Heart right ventricle (tissue), 16 donors: Measurements from ENCODE around the gene CTBP2. TPM values are rescaled to one million over a fixed set of nuclear protein-coding genes. Genes with fewer than 3 reads are reported as not detected.

Experiments
- ATAC-seq, 8 donors: fragments of 200-7000 bp; cut with Tn5 transposase; one replicate each; pipeline ENCODE4 v1.9.1; 2020; ENCODE audit warnings: mild to moderate bottlenecking in 8 of 8, moderate library complexity in 8 of 8, moderate number of reproducible peaks in 1 of 8
- DNase-seq, 2 donors: peaks; one replicate each; pipeline ENCODE4 v3.0.0-alpha.2; 2020
- H3K27ac ChIP-seq, 10 donors: fragments of 200-600 bp; sonication (generic) in 2 of 10; one replicate each; pipeline versions ENCODE4 v1.5.0 to v1.8.0; 2020 to 2022; ENCODE audit warnings: mild to moderate bottlenecking in 3 of 10
- H3K27me3 ChIP-seq, 7 donors: fragments of 200-600 bp; one replicate each; pipeline ENCODE4 v1.8.0; 2021 to 2022; ENCODE audit warnings: mild to moderate bottlenecking in 2 of 7
- H3K36me3 ChIP-seq, 9 donors: fragments of 200-600 bp; sonication (generic) in 1 of 9; one replicate each; pipeline versions ENCODE4 v1.5.0 to v1.8.0; 2020 to 2022; ENCODE audit warnings: mild to moderate bottlenecking in 2 of 9
- H3K4me1 ChIP-seq, 9 donors: fragments of 200-600 bp; sonication (generic) in 1 of 9; one replicate each; pipeline versions ENCODE4 v1.5.0 to v1.8.0; 2020 to 2022; ENCODE audit warnings: mild to moderate bottlenecking in 4 of 9
- H3K4me3 ChIP-seq, 10 donors: fragments of 200-600 bp; sonication (generic) in 2 of 10; one replicate each; pipeline versions ENCODE4 v1.5.0 to v1.8.0; 2020 to 2022; ENCODE audit warnings: mild to moderate bottlenecking in 7 of 10, moderate library complexity in 2 of 10
- H3K9me3 ChIP-seq, 11 donors: fragments of 200-600 bp in 10 of 11; sonication (generic) in 2 of 11; one replicate each; pipeline versions ENCODE4 v1.5.0 to v1.8.0; 2013 to 2022; ENCODE audit warnings: mild to moderate bottlenecking in 2 of 11, control low read depth in 1 of 11, moderate library complexity in 1 of 11
- CTCF ChIP-seq, 9 donors: fragments of 200-600 bp; sonication (generic) in 2 of 9; IDR thresholded peaks; one replicate each; pipeline versions ENCODE4 v1.5.0 to v1.8.0; 2021 to 2022; ENCODE audit warnings: antibody characterized with exemption in 9 of 9, mild to moderate bottlenecking in 5 of 9, moderate library complexity in 1 of 9
- WGBS, 2 donors: extraction: QIAGEN DNeasy Blood & Tissue Kit; methylation state at CpG; one replicate each; pipeline ENCODE4 v1.1.7; 2013; ENCODE audit warnings: inconsistent platforms in 1 of 2; 5-methylcytosine and 5-hydroxymethylcytosine counted together
- intact Hi-C, 10 donors: fragments of 100-400 bp; cut with DNase I; formaldehyde crosslinking; loops; one replicate each; pipeline versions ENCODE4 v1.11.1 to v1.14.2; 2022
- polyA plus RNA-seq, 2 donors: library from polyadenylated mRNA; stranded (reverse); fragments of 200-250 nt; gene quantifications; one replicate each; pipeline ENCODE4 v1.2.3, GENCODE V29; 2013
- total RNA-seq, 10 donors: library from RNA; stranded (reverse); fragmentation: NEBNext Ultra II Directional in 3 of 10; extraction: Animal tissue kit (Norgen Biotek cat#: 25700) in 3 of 10; gene quantifications; one replicate each; pipeline versions ENCODE4 v1.2.1 to v1.2.4, GENCODE V29; 2021 to 2023
- donor health status: Arrhythmogenic right ventricular cardiomyopathy.
- donor health status: ischemic (EF 13 %, LVEDD 7.1; RV severe dilation, severe dysfunction).
- donor health status: healthy with polysubstance abuse.
- donor health status: DM: no; HTN: yes; CAD: no.
- donor health status: DM: no; HTN: no; CAD: no.
- donor health status: ischemic (EF 25% LVEDD 6.9; RV normal size, moderate dysfunction).
- donor health status: ischemic (EF 25% LVEDD 5.7; RV mildly dilated, moderate dysfunction).
- donor health status: healthy.
- donor health status: DM: yes; HTN: yes; CAD: no.
- donor health status: Ischemic cardiomyopathy.
- donor health status: ischemic (EF 35%, LVEDD 5.7; RV mildly dilated, moderate dysfunction).
- donor health status: nonischemic (EF 11% LVEDD 7.7; RV severe dilation, severe dysfunction).
- donor health status: DM: yes; HTN: yes; CAD: no.
- donor health status: PGD.
- donor health status: ischemic (EF 29% LVEDD 5.4; RV normal size, mild dysfunction).
- donor health status: nonischemic (EF 23%, LVEDD 6.1; RV moderate dilation, normal function).

The CTBP2 gene
- total and polyA plus RNA-seq, 12 donors, result 14.7 to 36.2 (median 26.0) TPM

DNA sequence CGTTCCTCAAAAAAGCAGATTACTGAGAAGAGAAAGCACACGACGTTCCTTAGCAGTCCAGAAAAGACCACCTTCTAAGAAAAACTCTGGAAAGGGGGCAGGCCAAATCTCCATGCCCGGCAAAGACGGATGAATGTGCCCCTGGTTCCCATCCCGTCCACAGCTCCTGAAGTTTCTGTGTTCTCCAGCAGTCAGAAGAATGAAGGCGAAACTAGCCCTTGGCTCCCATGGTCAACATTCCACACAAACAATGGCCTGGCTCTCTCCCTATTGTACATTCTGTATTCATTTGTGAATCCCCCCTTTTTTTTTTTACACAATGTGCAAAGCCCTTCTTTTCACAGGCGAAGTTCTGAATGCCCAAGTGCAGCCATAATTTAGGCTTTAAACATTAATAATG is 5.3 kb downstream of the CTBP2 start:
- Histone ChIP-seq H3K4me1 (peaks cover 35 to 84% (median 70%) of the 10 kb centered on the region in 9 donors), H3K36me3 (peaks cover 0 to 8% (median 0%) of the 10 kb centered on the region in 9 donors), H3K4me3 (peak overlapping the region in 6 of 10 donors; percentile 13 to 30 (median 25)), H3K27me3 (no peaks in the 10 kb centered on the region), H3K9me3 (no peaks in the 10 kb centered on the region), H3K27ac (peak overlapping the region in 9 of 10 donors; percentile 59 to 99 (median 69))
- WGBS, 2 donors, result 21 to 24% methylated on average over 8 of the region's 8 CpGs
- no peak for TF ChIP-seq CTCF (IDR thresholded peaks at IDR 0.05)
- ATAC-seq, result peak in 1 of 8 donors; percentile 19
- intact Hi-C loops, result loop anchor here in 9 of 10 donors (5.0 to 10.0 kb wide), 11 partner anchors 33 to 240 kb away; no protein-coding TSS in a partner anchor
- no peak for DNase-seq

DNA sequence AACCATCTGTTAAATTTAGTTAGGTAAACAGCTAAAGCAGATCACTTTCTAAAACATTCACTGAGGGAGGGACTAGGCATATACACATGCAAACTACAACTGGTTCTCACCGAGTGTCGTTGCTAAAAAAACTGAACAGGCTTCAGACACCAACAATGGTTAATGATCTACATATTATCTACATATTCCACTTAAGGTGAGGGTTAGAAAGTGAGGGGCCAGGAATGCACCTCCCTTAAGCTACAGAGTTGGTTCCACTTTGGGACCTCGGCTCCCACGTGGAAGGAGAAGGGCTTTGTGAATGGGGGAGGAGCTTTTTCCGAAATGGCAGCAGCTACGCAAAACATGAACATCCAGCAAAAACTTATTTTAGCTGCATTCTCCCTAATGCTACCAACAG is 5.8 kb downstream of the CTBP2 start:
- 14 to 16% methylated on average over 6 of the region's 6 CpGs for WGBS, 2 donors
- ATAC-seq, result no peak
- no peak for TF ChIP-seq CTCF (IDR thresholded peaks at IDR 0.05)
- Histone ChIP-seq H3K9me3 (no peaks in the 10 kb centered on the region), H3K27ac (peak overlapping the region in 9 of 10 donors; percentile 59 to 99 (median 69)), H3K36me3 (peaks cover 0 to 8% (median 0%) of the 10 kb centered on the region in 9 donors), H3K4me3 (peak overlapping the region in 6 of 10 donors; percentile 13 to 30 (median 25)), H3K27me3 (no peaks in the 10 kb centered on the region), H3K4me1 (peaks cover 38 to 90% (median 76%) of the 10 kb centered on the region in 9 donors)
- no peak for DNase-seq
- intact Hi-C loops, result loop anchor here in 6 of 10 donors (5.0 to 10.0 kb wide), 7 partner anchors 37 to 240 kb away; no protein-coding TSS in a partner anchor

- H3K9me3 ChIP-seq, result no peaks in the 10 kb centered on the region
- intact Hi-C loops, result loop anchor here in 7 of 10 donors (1.0 to 10.0 kb wide), 8 partner anchors 27 to 239 kb away; no protein-coding TSS in a partner anchor
- H3K27ac ChIP-seq, result peak overlapping the region; percentile 11 to 99 (median 69)
- no peaks in the 10 kb centered on the region for H3K27me3 ChIP-seq
- peaks cover 0 to 8% (median 0%) of the 10 kb centered on the region in 9 donors for H3K36me3 ChIP-seq
- peak overlapping the region in 2 of 10 donors; percentile 0 to 24 for H3K4me3 ChIP-seq
- H3K4me1 ChIP-seq, result peaks cover 43 to 96% (median 82%) of the 10 kb centered on the region in 9 donors
- ATAC-seq, result peak in 3 of 8 donors; percentile 23 to 37 (median 29)
- no peak for TF ChIP-seq CTCF (IDR thresholded peaks at IDR 0.05)
- 29 to 30% methylated on average over 9 of the region's 9 CpGs for WGBS, 2 donors
- no peak for DNase-seq
Measured at GRCh38 chr10:125153703-125154490, 6.5 kb downstream of the CTBP2 start.
